Activated gamma-delta T cell (primary cell): ENCODE results near the gene TDRD1.

ENCODE experiments used
- DNase-seq: peaks from one replicate; lab custom pipeline; 2025; lab: John Stamatoyannopoulos, UW

TDRD1 gene

DNA sequence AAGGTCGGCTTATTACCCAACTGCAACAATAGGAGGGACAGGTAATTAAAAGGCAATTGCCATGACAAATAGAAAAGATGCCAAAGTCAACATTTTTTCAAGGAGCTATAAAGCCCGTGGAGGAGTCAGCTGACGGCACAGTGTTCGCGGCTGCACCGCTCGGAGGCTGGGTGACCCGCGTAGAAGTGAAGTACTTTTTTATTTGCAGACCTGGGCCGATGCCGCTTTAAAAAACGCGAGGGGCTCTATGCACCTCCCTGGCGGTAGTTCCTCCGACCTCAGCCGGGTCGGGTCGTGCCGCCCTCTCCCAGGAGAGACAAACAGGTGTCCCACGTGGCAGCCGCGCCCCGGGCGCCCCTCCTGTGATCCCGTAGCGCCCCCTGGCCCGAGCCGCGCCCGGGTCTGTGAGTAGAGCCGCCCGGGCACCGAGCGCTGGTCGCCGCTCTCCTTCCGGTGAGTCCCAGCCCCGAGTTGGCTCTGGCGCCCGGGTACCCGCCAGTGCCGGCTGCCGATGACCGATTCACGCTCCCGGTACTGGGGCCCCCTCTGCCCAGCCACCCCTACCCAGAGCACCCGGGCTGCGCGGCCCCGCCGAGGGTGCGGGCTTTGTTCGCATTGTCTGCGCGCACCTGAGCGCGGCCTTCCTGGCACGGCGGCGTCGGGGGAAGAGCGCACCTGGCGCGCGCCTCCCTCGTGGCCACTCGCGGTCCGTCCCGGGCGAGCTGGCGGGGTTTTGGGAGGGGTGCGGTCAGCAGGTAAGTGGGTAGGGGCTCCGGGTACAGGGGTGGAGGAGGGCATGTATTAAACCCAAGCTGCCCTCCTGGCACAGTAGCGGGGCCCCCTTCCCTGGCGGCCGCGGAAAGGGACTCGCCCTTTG lies 60.2 kb downstream of the TDRD1 start, which contains the start of gene VWA2:
Gene VWA2 (plus strand): TSS at position 138 of the 877 bp plus-strand sequence. CDS start 9,460 bp downstream, outside the sequence.
- DNase-seq: no peak

DNA sequence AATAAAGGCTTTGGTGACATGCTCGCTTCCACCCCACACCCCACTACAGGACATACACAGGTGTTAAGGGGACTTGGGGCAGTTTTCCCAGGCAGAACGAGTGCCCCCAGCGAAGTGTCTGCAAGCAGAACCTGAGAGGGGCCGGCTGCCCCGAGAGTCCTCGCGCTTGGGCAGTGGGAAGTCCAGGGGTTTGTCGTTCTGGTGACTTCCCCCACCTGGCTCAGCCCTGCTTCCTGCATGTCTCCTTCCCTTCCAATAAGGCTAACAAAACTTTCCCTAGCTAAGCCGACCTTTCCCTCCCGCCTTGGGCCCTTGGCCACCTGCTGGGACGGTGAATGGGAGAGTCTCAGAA lies 60.8 kb downstream of the TDRD1 start:
- DNase-seq: no peak

DNA sequence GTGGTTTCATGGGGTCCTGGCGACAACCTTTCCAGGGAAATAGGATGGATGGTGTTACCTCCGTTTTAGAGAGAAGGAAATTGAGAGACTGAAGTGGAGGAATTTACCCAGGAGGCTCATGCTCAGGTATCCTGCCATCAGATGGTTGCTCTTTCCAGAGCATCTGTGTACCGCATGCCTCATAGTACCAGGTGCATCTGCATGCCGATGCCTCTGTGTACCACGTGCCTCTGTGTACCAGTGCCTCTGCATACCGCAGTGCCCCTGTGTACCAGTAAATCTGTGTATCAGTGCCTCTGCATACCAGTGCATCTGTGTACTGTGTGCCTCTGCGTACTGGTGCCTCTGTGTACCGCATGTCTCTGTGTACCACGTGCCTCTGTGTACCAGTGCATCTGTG lies 63.1 kb downstream of the TDRD1 start:
- DNase-seq: no peak

- no peak for DNase-seq
Measured at GRCh38 chr10:114243661-114244060, 64.5 kb downstream of the TDRD1 start.

DNA sequence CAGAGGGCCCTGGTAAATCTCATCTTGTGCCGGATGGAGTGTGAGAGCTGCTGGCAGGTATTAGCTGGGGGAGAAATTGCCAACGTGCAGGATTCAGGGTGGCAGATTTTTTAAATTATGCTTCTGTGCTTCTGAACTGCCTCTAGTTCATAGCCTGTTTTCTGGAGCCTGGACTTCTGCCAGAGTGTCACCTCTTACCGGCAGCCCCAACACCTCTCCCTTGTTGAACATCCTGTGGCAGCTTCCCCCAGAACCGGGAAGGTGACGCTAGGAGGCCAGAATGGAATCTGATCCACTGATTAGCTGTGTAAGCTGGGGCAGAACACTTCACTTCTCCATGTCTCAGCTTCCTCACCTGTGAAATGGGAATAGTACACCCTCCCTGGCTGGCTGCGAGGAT lies 65.0 kb downstream of the TDRD1 start:
- DNase-seq: no peak

GRCh38 chr10:114245121-114245791 lies 66.1 kb downstream of the TDRD1 start:
- DNase-seq: no peak

GRCh38 chr10:114246679-114247305 lies 67.6 kb downstream of the TDRD1 start:
- no peak for DNase-seq

DNA sequence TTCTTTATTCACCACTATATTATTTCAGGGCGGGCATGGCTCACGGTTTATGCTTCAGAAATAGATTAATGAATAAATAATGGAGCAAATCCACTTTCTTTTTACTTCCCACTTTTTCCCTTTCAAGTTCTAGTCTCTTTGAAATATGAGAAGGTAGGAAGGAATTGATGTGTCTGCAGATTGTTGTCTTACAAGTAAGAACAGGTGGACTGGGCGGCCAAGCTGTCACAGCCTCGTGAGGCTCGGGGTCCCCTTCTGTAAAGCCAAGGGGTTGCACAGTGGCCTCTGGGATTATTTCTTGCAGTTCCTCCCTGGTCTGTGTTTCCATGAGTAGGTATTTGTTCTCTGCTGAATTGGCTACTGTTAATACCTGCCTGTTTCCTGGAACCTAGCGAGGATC lies 71.1 kb downstream of the TDRD1 start:
- no peak for DNase-seq

GRCh38 chr10:114250716-114251115 lies 71.6 kb downstream of the TDRD1 start:
- DNase-seq: no peak

- DNase-seq: no peak
Measured at GRCh38 chr10:114252092-114252491, 72.9 kb downstream of the TDRD1 start.

DNA sequence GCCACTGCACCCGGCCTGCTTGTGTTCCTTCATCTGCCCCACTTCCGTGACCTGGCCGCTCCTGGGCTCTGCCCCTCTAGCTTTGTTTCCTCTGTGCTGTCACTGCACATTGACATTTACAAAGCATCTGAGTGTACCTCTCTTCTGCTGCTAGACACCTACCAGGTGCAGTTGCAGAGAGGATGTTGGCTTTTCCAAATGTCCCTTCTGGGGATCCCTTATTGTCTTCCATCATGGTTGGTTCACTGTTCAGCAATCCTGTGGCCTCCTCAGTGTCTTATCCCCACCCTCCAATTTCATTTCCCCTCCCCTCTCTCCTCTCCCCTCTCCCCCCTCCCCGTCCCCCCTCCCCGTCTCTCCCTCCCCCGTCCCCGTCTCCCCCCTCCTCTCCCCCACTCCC lies 73.7 kb downstream of the TDRD1 start:
- DNase-seq: no peak

DNA sequence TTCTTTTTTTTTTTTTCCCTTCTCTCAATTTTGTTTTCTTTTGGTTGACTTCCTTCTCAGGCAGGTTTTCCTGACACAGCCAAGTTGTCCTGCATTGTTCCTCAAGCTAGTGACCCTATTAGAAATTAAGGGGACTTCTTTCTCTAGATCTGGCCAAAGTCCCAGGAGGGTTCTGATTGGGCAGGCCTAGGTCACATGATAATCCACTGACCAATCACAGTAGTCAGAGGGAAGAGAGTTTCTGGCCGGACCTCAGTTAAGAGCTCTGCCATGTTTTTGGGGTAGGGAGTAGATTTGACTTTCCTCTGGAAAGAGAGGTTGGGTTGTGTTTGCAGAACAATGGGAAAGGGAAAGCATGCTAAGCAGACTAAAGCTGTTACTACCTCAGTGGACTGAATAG lies 76.1 kb downstream of the TDRD1 start:
- DNase-seq: no peak

DNA sequence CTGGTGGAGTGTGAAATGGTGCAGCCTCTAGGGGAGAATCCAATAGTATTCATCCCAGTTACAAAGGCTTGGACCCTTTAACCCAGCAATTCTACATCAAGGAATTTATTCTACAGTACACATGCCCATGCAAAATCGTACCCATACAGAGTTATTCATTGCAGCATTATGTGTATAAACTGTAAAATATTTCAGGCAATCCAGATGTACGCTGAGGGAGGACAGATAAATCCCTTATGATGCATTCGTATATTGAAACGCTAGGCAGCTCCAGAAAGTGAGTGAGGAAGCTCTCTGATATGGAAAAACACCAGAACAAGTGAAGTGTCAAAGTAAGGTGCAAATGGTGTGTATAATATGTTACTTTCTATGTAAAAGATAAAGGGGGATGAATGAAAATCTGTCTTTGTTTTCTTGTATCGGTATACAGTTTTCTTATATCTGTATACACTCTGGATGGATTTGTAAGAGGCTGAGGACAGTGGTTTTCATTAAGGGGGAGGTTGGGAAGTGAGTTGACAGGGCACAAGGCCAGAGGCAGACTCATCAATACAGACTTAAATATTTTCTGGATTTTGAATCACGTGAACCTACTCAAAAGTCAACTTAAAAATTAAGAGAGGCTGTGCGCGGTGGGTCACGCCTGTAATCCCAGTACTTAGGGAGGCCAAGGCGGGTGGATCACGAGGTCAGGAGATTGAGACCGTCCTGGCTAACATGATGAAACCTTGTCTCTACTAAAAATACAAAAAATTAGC lies 77.0 kb downstream of the TDRD1 start:
- no peak for DNase-seq

GRCh38 chr10:114256822-114257221 lies 77.7 kb downstream of the TDRD1 start:
- no peak for DNase-seq

- no peak for DNase-seq
Measured at GRCh38 chr10:114257498-114257897, 78.3 kb downstream of the TDRD1 start.

DNA sequence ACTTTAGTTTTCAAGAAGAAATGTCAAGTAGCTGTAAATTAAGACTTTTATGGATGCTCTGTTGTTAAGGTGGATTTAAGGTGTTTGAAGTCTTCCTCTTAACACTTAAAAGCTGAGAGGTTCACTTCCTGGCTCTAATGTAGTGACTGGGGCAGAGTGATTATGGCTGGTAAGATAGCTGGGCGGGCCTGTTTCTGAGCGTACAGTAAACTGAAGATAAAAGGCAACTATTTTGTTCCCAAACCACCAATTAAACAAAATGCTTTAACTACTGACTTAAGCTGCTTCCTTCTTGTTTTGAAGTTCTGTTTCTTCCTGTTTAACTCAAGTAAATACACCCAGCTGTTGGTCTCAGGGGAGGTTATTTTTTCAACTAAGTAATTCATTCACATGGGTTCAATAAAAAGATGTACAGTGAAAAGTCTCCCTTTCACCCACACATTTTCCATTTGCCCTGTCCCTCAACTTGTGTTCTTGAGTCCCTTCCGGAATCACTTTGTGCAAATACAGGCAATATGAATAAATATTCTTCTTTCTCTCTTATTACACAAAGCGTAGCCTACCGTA lies 79.2 kb downstream of the TDRD1 start:
- no peak for DNase-seq

DNA sequence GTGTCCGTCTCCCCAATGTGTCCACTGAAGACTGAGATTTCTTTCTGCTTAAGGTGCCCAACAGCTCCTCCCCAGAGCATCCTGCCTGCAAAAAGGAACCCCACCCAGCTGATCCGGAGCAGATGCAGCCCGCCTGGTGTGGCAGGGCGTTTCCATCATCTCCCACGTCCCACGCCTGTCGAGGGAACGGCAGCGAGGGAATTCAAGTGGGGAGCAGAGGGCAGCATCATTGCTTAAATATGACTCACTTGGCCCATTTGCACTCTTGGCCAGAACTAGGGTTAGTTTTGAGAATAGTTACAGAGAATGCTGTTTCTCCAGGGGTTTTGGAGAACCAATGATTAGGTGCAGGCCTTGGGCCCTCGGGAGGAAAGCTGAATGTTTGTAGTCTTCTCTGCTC lies 80.7 kb downstream of the TDRD1 start:
- no peak for DNase-seq

- no peak for DNase-seq
Measured at GRCh38 chr10:114260366-114260765, 81.2 kb downstream of the TDRD1 start.

GRCh38 chr10:114261076-114261475 lies 81.9 kb downstream of the TDRD1 start:
- DNase-seq: no peak

DNA sequence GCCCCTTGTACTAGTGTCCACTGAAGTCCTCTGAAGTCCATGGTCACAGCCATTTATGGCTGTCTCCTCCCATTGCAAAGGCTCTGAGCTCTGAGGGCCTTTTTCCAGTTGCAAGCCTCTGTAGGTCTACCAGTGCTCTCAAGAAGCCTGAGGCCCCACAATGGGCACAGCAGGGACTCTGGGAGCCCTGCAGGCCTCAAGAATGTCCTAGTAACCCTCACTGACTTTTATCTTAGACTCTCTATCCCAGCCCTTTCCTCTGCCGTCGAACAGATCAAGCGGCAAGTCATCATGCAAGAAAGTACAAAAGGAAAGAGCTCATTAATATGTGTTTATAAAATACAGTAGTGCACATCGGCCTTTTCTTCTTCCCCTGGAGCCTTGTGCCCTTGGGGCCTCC lies 83.3 kb downstream of the TDRD1 start:
- DNase-seq: no peak

DNA sequence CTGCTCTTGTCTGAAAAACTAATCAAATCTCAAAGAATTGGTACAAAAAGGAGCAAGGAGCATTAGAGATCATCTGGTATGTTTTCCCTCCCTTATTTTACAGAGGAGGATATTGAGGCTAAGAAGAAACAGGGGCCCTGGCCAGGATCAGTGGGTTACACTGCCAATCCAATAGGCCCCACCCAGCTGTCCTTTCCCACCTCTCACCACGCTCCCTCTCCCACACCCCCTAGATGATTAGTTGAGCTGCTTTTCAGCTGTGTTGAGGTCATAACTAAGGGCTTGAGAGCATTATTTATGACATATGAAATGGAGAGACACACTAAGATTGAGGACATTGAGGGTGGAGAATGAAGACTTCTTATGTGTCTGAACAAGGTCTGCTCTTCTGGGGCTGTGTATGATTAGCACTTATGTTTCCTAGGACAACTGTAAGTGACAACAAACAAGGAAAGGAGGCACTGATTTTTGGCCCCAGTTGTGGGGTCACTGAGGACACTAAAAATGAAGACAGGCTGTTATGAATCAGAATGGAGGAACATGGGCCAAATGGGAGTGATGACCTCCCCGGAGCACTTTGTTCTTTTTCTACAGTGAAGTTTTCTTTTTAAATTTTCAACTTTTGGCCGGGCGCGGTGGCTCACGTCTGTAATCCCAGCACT lies 86.4 kb downstream of the TDRD1 start:
- no peak for DNase-seq
